WTC11 (cell line): Measurements from ENCODE around the gene MEF2D. TPM values are rescaled to one million over a fixed set of nuclear protein-coding genes. Genes with fewer than 3 reads are reported as not detected.

Experiments
- ATF3 ChIP-seq: sonication (generic); formaldehyde crosslinking; conservative IDR thresholded peaks from 2 replicates; pipeline ENCODE4 v1.8.1; 2022; ENCODE audit warnings: mild to moderate bottlenecking, missing genetic modification reagents
- CREB1 ChIP-seq: sonication (generic); formaldehyde crosslinking; IDR thresholded peaks from 2 replicates; pipeline ENCODE4 v1.8.0; 2023; ENCODE audit warnings: mild to moderate bottlenecking, missing genetic modification reagents
- FOXP1 ChIP-seq: sonication (generic); formaldehyde crosslinking; IDR thresholded peaks from 2 replicates; pipeline ENCODE4 v1.8.0; 2022; ENCODE audit warnings: missing genetic modification reagents, mild to moderate bottlenecking, moderate library complexity, borderline replicate concordance
- GABPB1 ChIP-seq: sonication (generic); formaldehyde crosslinking; IDR thresholded peaks from 2 replicates; pipeline ENCODE4 v1.8.1; 2023; ENCODE audit warnings: mild to moderate bottlenecking, missing genetic modification reagents
- IRF2 ChIP-seq: sonication (generic); formaldehyde crosslinking; IDR thresholded peaks from 2 replicates; pipeline ENCODE4 v1.8.0; 2022; ENCODE audit warnings: low read depth, missing genetic modification reagents, borderline replicate concordance
- MLX ChIP-seq: sonication (generic); formaldehyde crosslinking; IDR thresholded peaks from 2 replicates; pipeline ENCODE4 v1.8.1; 2023; ENCODE audit warnings: mild to moderate bottlenecking, missing genetic modification reagents, moderate library complexity
- MYBL2 ChIP-seq: sonication (generic); formaldehyde crosslinking; IDR thresholded peaks from 2 replicates; pipeline ENCODE4 v1.8.1; 2023; ENCODE audit warnings: mild to moderate bottlenecking, moderate library complexity, missing genetic modification reagents
- NR1H2 ChIP-seq: sonication (generic); formaldehyde crosslinking; IDR thresholded peaks from 2 replicates; pipeline ENCODE4 v1.9.0; 2021; ENCODE audit warnings: mild to moderate bottlenecking, moderate library complexity, missing genetic modification reagents
- NR2C2 ChIP-seq: sonication (generic); formaldehyde crosslinking; IDR thresholded peaks from 2 replicates; pipeline ENCODE4 v1.8.0; 2022; ENCODE audit warnings: mild to moderate bottlenecking, missing genetic modification reagents
- OVOL2 ChIP-seq: fragments of 250-450 bp; sonication (Bioruptor Pico); IDR thresholded peaks from 2 replicates; pipeline ENCODE4 v1.9.0; 2021; ENCODE audit warnings: mild to moderate bottlenecking, borderline replicate concordance
- PRDM15 ChIP-seq: sonication (generic); formaldehyde crosslinking; IDR thresholded peaks from 2 replicates; pipeline ENCODE4 v1.8.0; 2022; ENCODE audit warnings: missing genetic modification reagents
- RORB ChIP-seq: fragments of 250-450 bp; sonication (Bioruptor Pico); IDR thresholded peaks from 2 replicates; pipeline ENCODE4 v1.9.0; 2021; ENCODE audit warnings: mild to moderate bottlenecking
- SMAD4 ChIP-seq: sonication (generic); formaldehyde crosslinking; IDR thresholded peaks from 2 replicates; pipeline ENCODE4 v1.8.0; 2022; ENCODE audit warnings: mild to moderate bottlenecking, missing genetic modification reagents
- TEAD1 ChIP-seq: sonication (generic); formaldehyde crosslinking; IDR thresholded peaks from 2 replicates; pipeline ENCODE4 v1.8.0; 2022; ENCODE audit warnings: mild to moderate bottlenecking, missing genetic modification reagents
- TEAD4 ChIP-seq: sonication (generic); formaldehyde crosslinking; IDR thresholded peaks from 2 replicates; pipeline ENCODE4 v1.8.0; 2022; ENCODE audit warnings: mild to moderate bottlenecking, missing genetic modification reagents
- USF2 ChIP-seq: sonication (generic); formaldehyde crosslinking; IDR thresholded peaks from 2 replicates; pipeline ENCODE4 v1.8.1; 2023; ENCODE audit warnings: mild to moderate bottlenecking, missing genetic modification reagents, moderate library complexity
- ZBTB21 ChIP-seq: sonication (generic); formaldehyde crosslinking; IDR thresholded peaks from 2 replicates; pipeline ENCODE4 v1.8.1; 2023; ENCODE audit warnings: mild to moderate bottlenecking, missing genetic modification reagents, borderline replicate concordance
- ZBTB43 ChIP-seq: sonication (generic); formaldehyde crosslinking; IDR thresholded peaks from 2 replicates; pipeline ENCODE4 v1.8.1; 2023; ENCODE audit warnings: mild to moderate bottlenecking, missing genetic modification reagents
- ZNF671 ChIP-seq: fragments of 250-450 bp; sonication (Bioruptor Pico); IDR thresholded peaks from 2 replicates; pipeline ENCODE4 v1.8.0; 2021; ENCODE audit warnings: mild to moderate bottlenecking
- total RNA-seq: library from RNA; stranded (reverse); gene quantifications from 3 replicates; pipeline ENCODE4 v1.2.3, GENCODE V29; 2021
- TF ChIP-seq, protein P1 (sequence below): sonication (generic); formaldehyde crosslinking; IDR thresholded peaks from 2 replicates; pipeline ENCODE4 v1.8.0; 2022; ENCODE audit warnings: mild to moderate bottlenecking, missing genetic modification reagents
- TF ChIP-seq, protein P2 (sequence below): sonication (generic); formaldehyde crosslinking; IDR thresholded peaks from 2 replicates; pipeline ENCODE4 v1.8.0; 2022; ENCODE audit warnings: mild to moderate bottlenecking, missing genetic modification reagents
- TF ChIP-seq, protein P3 (sequence below): sonication (generic); formaldehyde crosslinking; IDR thresholded peaks from 2 replicates; pipeline ENCODE4 v1.8.0; 2023; ENCODE audit warnings: missing genetic modification reagents, mild to moderate bottlenecking, borderline replicate concordance
- TF ChIP-seq, protein P4 (sequence below): fragments of 200-600 bp; IDR thresholded peaks from 2 replicates; pipeline ENCODE4 v1.8.0; 2022; ENCODE audit warnings: antibody characterized with exemption

The MEF2D gene
- total RNA-seq, 1 experiment from 2014 or later: 24.1 TPM

DNA sequence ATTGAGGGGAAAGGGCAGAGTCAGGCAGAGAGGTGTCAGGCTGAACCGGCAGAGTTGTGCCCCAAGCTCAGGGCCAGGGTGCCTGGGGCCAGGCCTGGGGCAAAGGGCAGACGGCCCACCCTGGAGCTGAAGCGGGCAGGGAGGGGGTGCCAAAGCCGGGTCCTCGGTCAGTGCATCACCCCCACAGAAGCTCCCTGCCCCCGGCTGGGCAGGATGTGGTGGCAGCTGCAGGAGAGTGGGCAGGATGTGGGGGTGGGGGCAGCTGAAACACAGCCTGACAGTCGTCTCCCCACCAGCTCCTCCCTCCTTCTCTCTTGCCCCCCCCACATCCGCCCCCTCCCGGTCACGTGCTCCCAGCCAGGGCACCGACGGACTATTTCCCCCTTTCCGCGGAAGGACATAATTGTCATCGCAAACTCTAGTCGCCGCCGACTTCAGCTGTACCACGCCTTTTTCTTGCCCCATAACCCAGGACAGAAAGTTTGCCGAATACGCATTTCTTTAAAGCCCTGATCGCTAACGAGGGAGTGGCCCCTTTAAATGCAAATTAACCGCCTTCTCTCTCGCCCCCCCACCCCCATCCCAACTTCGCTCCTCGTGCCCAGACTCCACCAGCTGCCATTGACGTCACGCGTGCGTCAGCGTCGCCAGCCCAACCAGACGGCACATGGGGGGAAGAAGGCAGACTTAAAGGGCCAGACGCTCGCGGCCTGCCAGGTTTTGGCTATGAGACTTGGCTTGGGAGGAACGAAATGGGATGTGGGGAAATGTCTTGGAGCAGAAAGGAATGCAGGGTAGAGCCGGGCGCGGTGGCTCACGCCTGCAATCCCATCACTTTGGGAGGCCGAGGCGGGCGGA lies 4.5 kb upstream of the MEF2D start (continued):
- peak; percentile 53; the same call in 1 of the 2 replicates for TF ChIP-seq FOXP1 (CRISPR knock-in tag)
- TF ChIP-seq, protein P1, sequence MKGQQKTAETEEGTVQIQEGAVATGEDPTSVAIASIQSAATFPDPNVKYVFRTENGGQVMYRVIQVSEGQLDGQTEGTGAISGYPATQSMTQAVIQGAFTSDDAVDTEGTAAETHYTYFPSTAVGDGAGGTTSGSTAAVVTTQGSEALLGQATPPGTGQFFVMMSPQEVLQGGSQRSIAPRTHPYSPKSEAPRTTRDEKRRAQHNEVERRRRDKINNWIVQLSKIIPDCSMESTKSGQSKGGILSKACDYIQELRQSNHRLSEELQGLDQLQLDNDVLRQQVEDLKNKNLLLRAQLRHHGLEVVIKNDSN: peak; percentile 91
- peak; percentile 69; the same call in 1 of the 2 replicates for TF ChIP-seq MYBL2
- TF ChIP-seq SMAD4 (CRISPR knock-in tag): peak; percentile 52
- TF ChIP-seq RORB: no peak
- TF ChIP-seq IRF2 (CRISPR knock-in tag): no peak
- TF ChIP-seq ATF3: no peak
- no peak for TF ChIP-seq MLX (CRISPR knock-in tag)
- peak; percentile 29; the same call in 1 of the 2 replicates for TF ChIP-seq PRDM15 (CRISPR knock-in tag)
- no peak; the same call in none of the 2 replicates for TF ChIP-seq GABPB1 (CRISPR knock-in tag)
- TF ChIP-seq, protein P2, sequence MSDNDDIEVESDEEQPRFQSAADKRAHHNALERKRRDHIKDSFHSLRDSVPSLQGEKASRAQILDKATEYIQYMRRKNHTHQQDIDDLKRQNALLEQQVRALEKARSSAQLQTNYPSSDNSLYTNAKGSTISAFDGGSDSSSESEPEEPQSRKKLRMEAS (CRISPR knock-in tag): peak; percentile 99
- TF ChIP-seq ZBTB21: peak; percentile 98
- no peak for TF ChIP-seq NR1H2
- no peak for TF ChIP-seq OVOL2 (CRISPR knock-in tag)
- TF ChIP-seq TEAD1 (CRISPR knock-in tag): peak; percentile 54
- TF ChIP-seq, protein P3, sequence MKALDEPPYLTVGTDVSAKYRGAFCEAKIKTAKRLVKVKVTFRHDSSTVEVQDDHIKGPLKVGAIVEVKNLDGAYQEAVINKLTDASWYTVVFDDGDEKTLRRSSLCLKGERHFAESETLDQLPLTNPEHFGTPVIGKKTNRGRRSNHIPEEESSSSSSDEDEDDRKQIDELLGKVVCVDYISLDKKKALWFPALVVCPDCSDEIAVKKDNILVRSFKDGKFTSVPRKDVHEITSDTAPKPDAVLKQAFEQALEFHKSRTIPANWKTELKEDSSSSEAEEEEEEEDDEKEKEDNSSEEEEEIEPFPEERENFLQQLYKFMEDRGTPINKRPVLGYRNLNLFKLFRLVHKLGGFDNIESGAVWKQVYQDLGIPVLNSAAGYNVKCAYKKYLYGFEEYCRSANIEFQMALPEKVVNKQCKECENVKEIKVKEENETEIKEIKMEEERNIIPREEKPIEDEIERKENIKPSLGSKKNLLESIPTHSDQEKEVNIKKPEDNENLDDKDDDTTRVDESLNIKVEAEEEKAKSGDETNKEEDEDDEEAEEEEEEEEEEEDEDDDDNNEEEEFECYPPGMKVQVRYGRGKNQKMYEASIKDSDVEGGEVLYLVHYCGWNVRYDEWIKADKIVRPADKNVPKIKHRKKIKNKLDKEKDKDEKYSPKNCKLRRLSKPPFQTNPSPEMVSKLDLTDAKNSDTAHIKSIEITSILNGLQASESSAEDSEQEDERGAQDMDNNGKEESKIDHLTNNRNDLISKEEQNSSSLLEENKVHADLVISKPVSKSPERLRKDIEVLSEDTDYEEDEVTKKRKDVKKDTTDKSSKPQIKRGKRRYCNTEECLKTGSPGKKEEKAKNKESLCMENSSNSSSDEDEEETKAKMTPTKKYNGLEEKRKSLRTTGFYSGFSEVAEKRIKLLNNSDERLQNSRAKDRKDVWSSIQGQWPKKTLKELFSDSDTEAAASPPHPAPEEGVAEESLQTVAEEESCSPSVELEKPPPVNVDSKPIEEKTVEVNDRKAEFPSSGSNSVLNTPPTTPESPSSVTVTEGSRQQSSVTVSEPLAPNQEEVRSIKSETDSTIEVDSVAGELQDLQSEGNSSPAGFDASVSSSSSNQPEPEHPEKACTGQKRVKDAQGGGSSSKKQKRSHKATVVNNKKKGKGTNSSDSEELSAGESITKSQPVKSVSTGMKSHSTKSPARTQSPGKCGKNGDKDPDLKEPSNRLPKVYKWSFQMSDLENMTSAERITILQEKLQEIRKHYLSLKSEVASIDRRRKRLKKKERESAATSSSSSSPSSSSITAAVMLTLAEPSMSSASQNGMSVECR (CRISPR knock-in tag): peak; percentile 88
- peak; percentile 90 for TF ChIP-seq USF2 (CRISPR knock-in tag)
- TF ChIP-seq CREB1 (CRISPR knock-in tag): peak; percentile 89
- no peak for TF ChIP-seq ZNF671 (CRISPR knock-in tag)
- TF ChIP-seq NR2C2 (CRISPR knock-in tag): peak; percentile 25; the same call in 1 of the 2 replicates
- TF ChIP-seq ZBTB43 (CRISPR knock-in tag): peak; percentile 7; the same call in 1 of the 2 replicates
- TF ChIP-seq TEAD4: 0 out of 2 replicates have a peak, but pooled peaks have one; percentile 56
- TF ChIP-seq, protein P4, sequence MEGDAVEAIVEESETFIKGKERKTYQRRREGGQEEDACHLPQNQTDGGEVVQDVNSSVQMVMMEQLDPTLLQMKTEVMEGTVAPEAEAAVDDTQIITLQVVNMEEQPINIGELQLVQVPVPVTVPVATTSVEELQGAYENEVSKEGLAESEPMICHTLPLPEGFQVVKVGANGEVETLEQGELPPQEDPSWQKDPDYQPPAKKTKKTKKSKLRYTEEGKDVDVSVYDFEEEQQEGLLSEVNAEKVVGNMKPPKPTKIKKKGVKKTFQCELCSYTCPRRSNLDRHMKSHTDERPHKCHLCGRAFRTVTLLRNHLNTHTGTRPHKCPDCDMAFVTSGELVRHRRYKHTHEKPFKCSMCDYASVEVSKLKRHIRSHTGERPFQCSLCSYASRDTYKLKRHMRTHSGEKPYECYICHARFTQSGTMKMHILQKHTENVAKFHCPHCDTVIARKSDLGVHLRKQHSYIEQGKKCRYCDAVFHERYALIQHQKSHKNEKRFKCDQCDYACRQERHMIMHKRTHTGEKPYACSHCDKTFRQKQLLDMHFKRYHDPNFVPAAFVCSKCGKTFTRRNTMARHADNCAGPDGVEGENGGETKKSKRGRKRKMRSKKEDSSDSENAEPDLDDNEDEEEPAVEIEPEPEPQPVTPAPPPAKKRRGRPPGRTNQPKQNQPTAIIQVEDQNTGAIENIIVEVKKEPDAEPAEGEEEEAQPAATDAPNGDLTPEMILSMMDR: no peak
